Thymus (tissue), 11 donors: Measurements from ENCODE around the gene RGS6. TPM values are rescaled to one million over a fixed set of nuclear protein-coding genes. Genes with fewer than 3 reads are reported as not detected.

ENCODE experiments used
- DNase-seq, 9 donors: peaks; one replicate each; pipeline ENCODE4 v3.0.0-alpha.2; 2013; ENCODE audit warnings: low spot score in 9 of 9, low read depth in 6 of 9, missing footprints in 1 of 9
- H3K27ac ChIP-seq, 2 donors: one replicate each; pipeline ENCODE4 v1.5.1; 2013; ENCODE audit warnings: control low read depth in 1 of 2, low read depth in 1 of 2, low read length in 1 of 2, mild to moderate bottlenecking in 1 of 2, moderate library complexity in 1 of 2
- H3K27me3 ChIP-seq, 2 donors: one replicate each; pipeline ENCODE4 v1.5.1; 2013; ENCODE audit warnings: low read length in 1 of 2; ENCODE audit not compliant: control insufficient read depth in 2 of 2, insufficient read depth in 1 of 2
- H3K36me3 ChIP-seq, 2 donors: one replicate each; pipeline ENCODE4 v1.5.1; 2013; ENCODE audit warnings: low read length in 1 of 2, mild to moderate bottlenecking in 1 of 2, moderate library complexity in 1 of 2; ENCODE audit not compliant: control insufficient read depth in 2 of 2, insufficient read depth in 2 of 2
- H3K4me1 ChIP-seq, 2 donors: one replicate each; pipeline ENCODE4 v1.5.1; 2013; ENCODE audit warnings: low read length in 2 of 2; ENCODE audit not compliant: control insufficient read depth in 2 of 2, insufficient read depth in 2 of 2
- H3K4me3 ChIP-seq, 2 donors: one replicate each; pipeline ENCODE4 v1.5.1; 2013; ENCODE audit warnings: low read length in 2 of 2, control low read depth in 1 of 2, mild to moderate bottlenecking in 1 of 2
- H3K9me3 ChIP-seq, 2 donors: one replicate each; pipeline ENCODE4 v1.5.1; 2013; ENCODE audit warnings: low read length in 1 of 2, mild to moderate bottlenecking in 1 of 2; ENCODE audit not compliant: control insufficient read depth in 2 of 2, insufficient read depth in 1 of 2
- WGBS: extraction: QIAGEN DNeasy Blood & Tissue Kit; methylation state at CpG from one replicate; pipeline ENCODE4 v1.1.7; 2013; 5-methylcytosine and 5-hydroxymethylcytosine counted together
- polyA plus RNA-seq: library from polyadenylated mRNA; stranded (reverse); fragments of 200-250 nt; gene quantifications from one replicate; pipeline ENCODE4 v1.2.3, GENCODE V29; 2013
- total RNA-seq: library from RNA; stranded (reverse); fragments of 120-200 nt; gene quantifications from one replicate; pipeline ENCODE4 v1.2.4, GENCODE V29; 2013
- donor health status: healthy.

Gene RGS6
- total and polyA plus RNA-seq, 2 donors, result 0.28 to 0.80 TPM

- Histone ChIP-seq H3K4me1 (no peaks in the 10 kb centered on the region), H3K9me3 (no peaks in the 10 kb centered on the region), H3K4me3 (no peak overlapping the region), H3K36me3 (no peaks in the 10 kb centered on the region), H3K27me3 (no peaks in the 10 kb centered on the region), H3K27ac (no peak overlapping the region)
- no peak for DNase-seq
- 70% methylated on average over 5 of the region's 5 CpGs for WGBS
Measured at GRCh38 chr14:72270147-72270727, 338.0 kb downstream of the RGS6 start.

DNA sequence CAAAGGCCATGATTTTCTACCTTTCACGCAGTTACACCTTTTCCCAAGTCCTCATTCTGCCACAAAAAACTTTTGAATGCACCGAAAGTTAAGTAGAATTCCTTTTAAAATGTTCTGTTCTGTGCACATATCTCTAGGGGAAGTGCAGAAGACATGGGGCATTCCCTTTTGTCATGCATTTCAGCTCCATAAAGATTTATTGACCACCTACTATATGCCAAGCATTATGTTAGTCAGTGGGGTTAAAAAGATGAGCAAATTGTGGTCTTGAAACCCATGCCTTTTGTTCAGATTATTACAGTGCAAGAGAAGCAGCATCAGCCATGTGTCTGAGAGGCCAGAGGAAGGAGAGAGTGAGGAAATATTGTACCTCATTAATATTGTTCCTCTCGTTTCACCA lies 338.5 kb downstream of the RGS6 start:
- Histone ChIP-seq H3K36me3 (no peaks in the 10 kb centered on the region), H3K4me1 (no peaks in the 10 kb centered on the region), H3K9me3 (no peaks in the 10 kb centered on the region), H3K4me3 (no peak overlapping the region), H3K27me3 (no peaks in the 10 kb centered on the region), H3K27ac (no peak overlapping the region)
- no peak for DNase-seq
- WGBS, result 94% methylated on average over 3 of the region's 3 CpGs

DNA sequence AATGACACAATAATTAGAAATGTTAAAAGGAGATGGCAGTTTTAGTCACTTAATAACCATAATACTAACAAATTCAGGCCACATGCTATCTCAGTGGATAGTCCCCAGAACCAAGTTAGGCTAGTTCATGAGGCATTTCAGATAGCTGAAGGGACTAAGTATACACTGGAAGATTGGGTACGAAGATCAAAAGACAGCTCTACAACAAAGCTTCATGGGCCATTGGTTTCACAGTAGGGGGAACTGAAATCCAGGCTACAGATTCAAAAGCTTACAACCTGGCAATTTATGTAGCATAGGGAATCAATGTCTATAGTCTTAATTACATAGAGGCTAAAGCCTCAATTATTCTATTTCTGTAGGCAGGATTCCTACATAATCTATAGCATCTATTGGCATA lies 343.0 kb downstream of the RGS6 start:
- 88% methylated on average over 1 of the region's 1 CpG for WGBS
- H3K4me1 ChIP-seq, result no peaks in the 10 kb centered on the region
- no peaks in the 10 kb centered on the region for H3K27me3 ChIP-seq
- no peak overlapping the region for H3K4me3 ChIP-seq
- no peaks in the 10 kb centered on the region for H3K36me3 ChIP-seq
- H3K9me3 ChIP-seq, result no peaks in the 10 kb centered on the region
- no peak overlapping the region for H3K27ac ChIP-seq
- no peak for DNase-seq

DNA sequence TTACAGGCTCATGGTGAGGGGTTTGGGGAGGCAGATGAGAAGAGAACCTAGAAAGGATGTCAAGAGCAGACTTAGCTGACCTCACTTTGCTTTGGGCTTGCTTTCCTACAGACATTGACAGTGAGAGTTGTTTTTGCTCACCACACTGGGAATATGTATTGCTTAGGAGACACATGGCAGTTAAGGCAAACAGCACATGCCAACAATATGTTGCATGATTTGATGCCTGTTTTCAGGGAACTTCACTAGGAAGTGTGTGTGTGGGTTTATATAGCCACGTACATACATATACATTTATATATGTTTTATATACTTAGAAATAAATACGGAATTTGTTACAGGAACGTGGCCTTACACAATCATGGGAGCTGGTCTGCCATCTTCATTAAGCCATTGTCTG lies 346.1 kb downstream of the RGS6 start:
- 97% methylated on average over 3 of the region's 3 CpGs for WGBS
- H3K27me3 ChIP-seq, result no peaks in the 10 kb centered on the region
- DNase-seq, result no peak
- no peak overlapping the region for H3K4me3 ChIP-seq
- no peak overlapping the region for H3K27ac ChIP-seq
- no peaks in the 10 kb centered on the region for H3K4me1 ChIP-seq
- no peaks in the 10 kb centered on the region for H3K36me3 ChIP-seq
- H3K9me3 ChIP-seq, result no peaks in the 10 kb centered on the region

DNA sequence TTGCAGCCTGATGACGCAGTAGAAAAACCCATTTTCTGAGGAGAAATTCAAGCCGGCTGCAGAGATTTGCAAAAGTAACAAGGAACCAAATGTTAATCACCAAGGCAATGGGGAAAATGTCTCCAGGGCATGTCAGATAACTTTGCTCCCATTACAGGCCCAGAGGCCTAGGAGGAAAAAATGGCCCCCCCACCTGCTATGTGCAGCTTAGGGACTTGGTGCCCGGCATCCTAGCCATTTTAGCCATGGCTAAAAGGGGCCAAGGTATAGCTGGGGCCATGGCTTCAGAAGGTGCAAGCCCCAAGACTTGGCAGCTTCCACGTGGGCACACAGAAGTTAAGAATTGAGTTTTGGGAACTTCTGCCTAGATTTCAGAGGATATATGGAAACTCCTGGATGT lies 351.9 kb downstream of the RGS6 start:
- WGBS, result 97% methylated on average over 4 of the region's 4 CpGs
- H3K27ac ChIP-seq, result no peak overlapping the region
- peaks cover 4 to 9% of the 10 kb centered on the region in 2 donors for H3K9me3 ChIP-seq
- H3K4me3 ChIP-seq, result no peak overlapping the region
- no peak for DNase-seq
- no peaks in the 10 kb centered on the region for H3K27me3 ChIP-seq
- H3K4me1 ChIP-seq, result no peaks in the 10 kb centered on the region
- no peaks in the 10 kb centered on the region for H3K36me3 ChIP-seq

DNA sequence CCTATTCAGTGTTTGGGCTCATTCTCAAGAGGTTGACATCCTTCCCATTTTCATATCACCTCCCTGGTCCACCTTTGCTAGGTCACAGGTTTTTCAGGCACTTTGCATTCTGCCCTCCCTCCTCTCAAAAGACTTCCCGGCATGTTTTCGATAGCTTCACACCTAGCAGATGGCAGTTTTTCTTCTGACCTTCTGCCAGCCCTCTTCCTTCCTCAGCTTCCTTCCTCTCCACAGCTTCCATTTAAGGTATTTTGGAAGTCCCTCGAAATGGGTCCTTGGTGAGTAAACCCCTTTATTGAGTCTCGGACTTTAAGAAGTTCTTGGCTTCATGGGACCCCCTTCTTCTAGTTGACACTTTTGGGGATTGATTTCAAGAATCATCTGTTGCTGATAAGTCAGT lies 358.0 kb downstream of the RGS6 start:
- 55% methylated on average over 4 of the region's 4 CpGs for WGBS
- no peaks in the 10 kb centered on the region for H3K9me3 ChIP-seq

GRCh38 chr14:72291908-72292688 lies 359.9 kb downstream of the RGS6 start:
- Histone ChIP-seq H3K4me1 (no peaks in the 10 kb centered on the region), H3K4me3 (no peak overlapping the region), H3K27ac (no peak overlapping the region), H3K9me3 (no peaks in the 10 kb centered on the region), H3K27me3 (no peaks in the 10 kb centered on the region), H3K36me3 (no peaks in the 10 kb centered on the region)
- WGBS, result 75% methylated on average over 16 of the region's 16 CpGs
- peak in 8 of 9 donors; percentile 5 to 59 (median 20) for DNase-seq

More for the DNA sequence above, 358.0 kb downstream of the RGS6 start:
- Histone ChIP-seq H3K27ac (no peak overlapping the region), H3K36me3 (no peaks in the 10 kb centered on the region), H3K27me3 (no peaks in the 10 kb centered on the region), H3K4me1 (no peaks in the 10 kb centered on the region), H3K4me3 (no peak overlapping the region)
- DNase-seq, result no peak

DNA sequence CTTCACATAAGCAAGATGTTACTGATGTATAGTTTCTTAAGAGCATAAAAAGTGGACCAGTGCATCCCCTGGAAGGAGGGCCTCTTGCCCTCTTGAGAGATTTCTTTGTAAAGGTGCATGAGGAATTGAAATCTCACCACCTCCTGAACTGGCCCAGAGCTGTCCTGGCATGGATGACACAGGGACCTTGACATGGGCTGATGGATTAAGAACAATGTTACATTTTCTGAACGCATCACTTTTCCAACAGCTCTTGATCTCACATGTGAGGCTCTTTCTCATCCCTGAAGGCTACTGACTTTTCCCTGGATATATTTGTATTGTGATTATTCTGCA lies 360.4 kb downstream of the RGS6 start:
- Histone ChIP-seq H3K27me3 (no peaks in the 10 kb centered on the region), H3K9me3 (no peaks in the 10 kb centered on the region), H3K27ac (no peak overlapping the region), H3K36me3 (no peaks in the 10 kb centered on the region), H3K4me1 (no peaks in the 10 kb centered on the region), H3K4me3 (no peak overlapping the region)
- DNase-seq, result no peak
- 51% methylated on average over 1 of the region's 1 CpG for WGBS

GRCh38 chr14:72301352-72301751 lies 369.1 kb downstream of the RGS6 start:
- no peak for DNase-seq
- H3K9me3 ChIP-seq, result no peaks in the 10 kb centered on the region
- H3K27me3 ChIP-seq, result no peaks in the 10 kb centered on the region
- WGBS, result 95% methylated on average over 3 of the region's 3 CpGs
- no peak overlapping the region for H3K27ac ChIP-seq
- no peak overlapping the region for H3K4me3 ChIP-seq
- no peaks in the 10 kb centered on the region for H3K4me1 ChIP-seq
- H3K36me3 ChIP-seq, result no peaks in the 10 kb centered on the region
